NOMO-1 treated with DMSO at 0.1 percent for 48 hours (cell line): ENCODE data around the gene TBC1D2B.

Source experiments
- DNase-seq: peaks from one replicate; lab custom pipeline; 2025; ENCODE audit not compliant: unreplicated experiment; lab: John Stamatoyannopoulos, UW

Gene TBC1D2B

GRCh38 chr15:78055919-78056713, 21.4 kb downstream of the TBC1D2B start:
- no peak for DNase-seq

GRCh38 chr15:78054966-78055365, 22.5 kb downstream of the TBC1D2B start:
- no peak for DNase-seq

GRCh38 chr15:78054518-78054917, 23.0 kb downstream of the TBC1D2B start:
- DNase-seq, result no peak

GRCh38 chr15:78052545-78052944, 25.0 kb downstream of the TBC1D2B start:
- DNase-seq, result no peak

GRCh38 chr15:78052001-78052401, 25.5 kb downstream of the TBC1D2B start:
- no peak for DNase-seq

- no peak for DNase-seq
These were observed 25.9 kb downstream of the TBC1D2B start for GRCh38 chr15:78051596-78051995.

GRCh38 chr15:78050826-78051225, 26.7 kb downstream of the TBC1D2B start:
- no peak for DNase-seq

GRCh38 chr15:78050441-78050809, 27.1 kb downstream of the TBC1D2B start:
- DNase-seq, result no peak

- peak; percentile 60 for DNase-seq
These were observed 27.6 kb downstream of the TBC1D2B start for GRCh38 chr15:78049691-78050440.

GRCh38 chr15:78048628-78048920, 28.9 kb downstream of the TBC1D2B start:
- DNase-seq, result no peak

- peak; percentile 84 for DNase-seq
These were observed 29.5 kb downstream of the TBC1D2B start for GRCh38 chr15:78047761-78048627.

- DNase-seq, result no peak
These were observed 30.6 kb downstream of the TBC1D2B start for GRCh38 chr15:78046796-78047341.

GRCh38 chr15:78045189-78045588, 32.3 kb downstream of the TBC1D2B start:
- no peak for DNase-seq

- DNase-seq, result peak; percentile 64
These were observed 32.9 kb downstream of the TBC1D2B start for GRCh38 chr15:78044407-78045155.

GRCh38 chr15:78041946-78042345, 35.6 kb downstream of the TBC1D2B start:
- DNase-seq, result no peak

- DNase-seq, result peak; percentile 23
These were observed 36.8 kb downstream of the TBC1D2B start for GRCh38 chr15:78040653-78041244.

- DNase-seq, result no peak
These were observed 38.8 kb downstream of the TBC1D2B start for GRCh38 chr15:78038585-78039247.

GRCh38 chr15:78037779-78038305, 39.7 kb downstream of the TBC1D2B start:
- DNase-seq, result no peak

- no peak for DNase-seq
These were observed 40.2 kb downstream of the TBC1D2B start for GRCh38 chr15:78037328-78037727.
